Breast epithelium (tissue), 3 donors: ENCODE measurements around the gene UMPS.

Experiments
- POLR2A ChIP-seq: fragments of 450-650 bp; IDR thresholded peaks from one replicate; pipeline ENCODE4 v1.6.1; 2016; ENCODE audit warnings: antibody characterized with exemption, mild to moderate bottlenecking, moderate library complexity
- TF ChIP-seq, protein P1 (sequence below), 3 donors: fragments of 450-650 bp; IDR thresholded peaks; one replicate each; pipeline ENCODE4 v1.5.1; 2016 to 2017; ENCODE audit warnings: antibody characterized with exemption in 3 of 3, mild to moderate bottlenecking in 3 of 3, moderate library complexity in 3 of 3

DNA sequence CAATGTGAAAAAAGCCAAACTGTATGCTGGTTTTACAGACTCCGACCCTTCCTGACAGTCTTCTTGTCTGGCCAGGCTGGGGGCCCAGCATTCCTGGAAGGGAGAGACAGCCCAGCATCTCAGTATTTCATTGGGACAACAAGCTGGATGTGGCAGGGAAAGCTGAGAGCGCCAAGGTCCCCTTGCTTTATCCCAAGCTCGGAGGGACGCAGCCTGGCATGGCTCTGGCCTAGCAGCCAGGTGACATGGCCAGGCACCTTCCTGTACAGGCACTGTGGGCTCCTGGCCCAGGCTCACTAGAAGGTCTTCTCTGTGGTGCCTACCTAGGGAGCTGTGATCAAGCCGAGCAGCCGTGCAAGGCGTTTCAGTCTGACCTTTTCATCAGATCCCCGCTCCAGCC lies 33.0 kb downstream of the UMPS start:
- TF ChIP-seq, protein P1, sequence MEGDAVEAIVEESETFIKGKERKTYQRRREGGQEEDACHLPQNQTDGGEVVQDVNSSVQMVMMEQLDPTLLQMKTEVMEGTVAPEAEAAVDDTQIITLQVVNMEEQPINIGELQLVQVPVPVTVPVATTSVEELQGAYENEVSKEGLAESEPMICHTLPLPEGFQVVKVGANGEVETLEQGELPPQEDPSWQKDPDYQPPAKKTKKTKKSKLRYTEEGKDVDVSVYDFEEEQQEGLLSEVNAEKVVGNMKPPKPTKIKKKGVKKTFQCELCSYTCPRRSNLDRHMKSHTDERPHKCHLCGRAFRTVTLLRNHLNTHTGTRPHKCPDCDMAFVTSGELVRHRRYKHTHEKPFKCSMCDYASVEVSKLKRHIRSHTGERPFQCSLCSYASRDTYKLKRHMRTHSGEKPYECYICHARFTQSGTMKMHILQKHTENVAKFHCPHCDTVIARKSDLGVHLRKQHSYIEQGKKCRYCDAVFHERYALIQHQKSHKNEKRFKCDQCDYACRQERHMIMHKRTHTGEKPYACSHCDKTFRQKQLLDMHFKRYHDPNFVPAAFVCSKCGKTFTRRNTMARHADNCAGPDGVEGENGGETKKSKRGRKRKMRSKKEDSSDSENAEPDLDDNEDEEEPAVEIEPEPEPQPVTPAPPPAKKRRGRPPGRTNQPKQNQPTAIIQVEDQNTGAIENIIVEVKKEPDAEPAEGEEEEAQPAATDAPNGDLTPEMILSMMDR (IDR thresholded peaks at IDR 0.05): no peak
- TF ChIP-seq POLR2A: no peak
